ENCODE data around the gene IL1RAPL2.
"Not testable (repeated sequence)": the region's sequence is repeated elsewhere in the genome, so short reads cannot be mapped to it uniquely, and the experiment has no call there.

IL1RAPL2 gene

GRCh38 chrX:104864296-104864695 is 298.3 kb downstream of the IL1RAPL2 start:
- no peaks in the 10 kb centered on the region for H3K27me3 ChIP-seq (ENCODE audit: control insufficient read depth, insufficient read depth, low read length)
- H3K4me1 ChIP-seq (ENCODE audit: control insufficient read depth, insufficient read depth, low read length), result no peaks in the 10 kb centered on the region
- no peaks in the 10 kb centered on the region for H3K9me3 ChIP-seq (ENCODE audit: control insufficient read depth, insufficient read depth, low read length)
- H3K36me3 ChIP-seq (ENCODE audit: control insufficient read depth, insufficient read depth, low read length), result no peaks in the 10 kb centered on the region
- H3K9ac ChIP-seq (ENCODE audit: low read depth, low read length), result no peak overlapping the region
- H3K4me3 ChIP-seq (ENCODE audit: low read depth, low read length), result no peak overlapping the region

DNA sequence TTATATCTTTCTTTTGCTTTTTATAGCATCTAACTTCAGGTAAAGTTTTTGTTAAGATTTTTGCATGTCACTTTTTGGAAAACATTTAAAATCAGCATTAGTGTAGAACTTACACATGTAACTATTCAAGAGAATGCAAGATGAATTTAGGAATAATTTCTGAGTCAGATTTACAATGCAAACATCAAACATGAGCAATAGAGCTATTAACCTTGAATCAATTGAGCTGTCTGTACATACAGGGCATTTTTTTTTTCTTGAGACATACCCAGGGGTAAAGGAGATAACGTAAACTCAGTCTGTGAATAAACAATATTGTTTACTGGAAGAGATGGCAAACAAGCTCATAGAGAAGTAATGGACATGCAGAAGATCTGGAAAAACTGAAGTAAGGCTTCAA is 311.5 kb downstream of the IL1RAPL2 start:
- Histone ChIP-seq H3K4me3 (ENCODE audit: low read depth, low read length) (no peak overlapping the region), H3K4me1 (ENCODE audit: control insufficient read depth, insufficient read depth, low read length) (no peaks in the 10 kb centered on the region), H3K36me3 (ENCODE audit: control insufficient read depth, insufficient read depth, low read length) (no peaks in the 10 kb centered on the region), H3K9me3 (ENCODE audit: control insufficient read depth, insufficient read depth, low read length) (no peaks in the 10 kb centered on the region), H3K27me3 (ENCODE audit: control insufficient read depth, insufficient read depth, low read length) (no peaks in the 10 kb centered on the region), H3K9ac (ENCODE audit: low read depth, low read length) (no peak overlapping the region)

GRCh38 chrX:104902070-104902469 is 336.1 kb downstream of the IL1RAPL2 start:
- Histone ChIP-seq H3K4me3 (ENCODE audit: low read depth, low read length) (no peak overlapping the region), H3K9me3 (ENCODE audit: control insufficient read depth, insufficient read depth, low read length) (no peaks in the 10 kb centered on the region)

GRCh38 chrX:104909694-104910093 is 343.7 kb downstream of the IL1RAPL2 start:
- H3K4me1 ChIP-seq (ENCODE audit: control insufficient read depth, insufficient read depth, low read length); H3K36me3 ChIP-seq (ENCODE audit: control insufficient read depth, insufficient read depth, low read length); H3K27me3 ChIP-seq (ENCODE audit: control insufficient read depth, insufficient read depth, low read length); H3K9me3 ChIP-seq (ENCODE audit: control insufficient read depth, insufficient read depth, low read length): not testable (repeated sequence)
- Histone ChIP-seq H3K4me3 (ENCODE audit: low read depth, low read length) (peak overlapping the region; percentile 82), H3K9ac (ENCODE audit: low read depth, low read length) (peak overlapping the region; percentile 47)

More at GRCh38 chrX:104902070-104902469, 336.1 kb downstream of the IL1RAPL2 start:
- H3K9ac ChIP-seq (ENCODE audit: low read depth, low read length), result no peak overlapping the region
- no peaks in the 10 kb centered on the region for H3K36me3 ChIP-seq (ENCODE audit: control insufficient read depth, insufficient read depth, low read length)
- no peaks in the 10 kb centered on the region for H3K4me1 ChIP-seq (ENCODE audit: control insufficient read depth, insufficient read depth, low read length)
- no peaks in the 10 kb centered on the region for H3K27me3 ChIP-seq (ENCODE audit: control insufficient read depth, insufficient read depth, low read length)

GRCh38 chrX:104913348-104913747 is 347.3 kb downstream of the IL1RAPL2 start:
- H3K27me3 ChIP-seq (ENCODE audit: control insufficient read depth, insufficient read depth, low read length), result no peaks in the 10 kb centered on the region
- no peak overlapping the region for H3K4me3 ChIP-seq (ENCODE audit: low read depth, low read length)
- H3K9ac ChIP-seq (ENCODE audit: low read depth, low read length), result no peak overlapping the region
- peaks cover 6% of the 10 kb centered on the region for H3K4me1 ChIP-seq (ENCODE audit: control insufficient read depth, insufficient read depth, low read length)
- H3K9me3 ChIP-seq (ENCODE audit: control insufficient read depth, insufficient read depth, low read length), result no peaks in the 10 kb centered on the region
- no peaks in the 10 kb centered on the region for H3K36me3 ChIP-seq (ENCODE audit: control insufficient read depth, insufficient read depth, low read length)

- not testable (repeated sequence) for H3K4me1 ChIP-seq (ENCODE audit: control insufficient read depth, insufficient read depth, low read length); H3K9ac ChIP-seq (ENCODE audit: low read depth, low read length); H3K4me3 ChIP-seq (ENCODE audit: low read depth, low read length); H3K27me3 ChIP-seq (ENCODE audit: control insufficient read depth, insufficient read depth, low read length); H3K9me3 ChIP-seq (ENCODE audit: control insufficient read depth, insufficient read depth, low read length); H3K36me3 ChIP-seq (ENCODE audit: control insufficient read depth, insufficient read depth, low read length)
Measured at GRCh38 chrX:104914686-104915085, 348.7 kb downstream of the IL1RAPL2 start.

DNA sequence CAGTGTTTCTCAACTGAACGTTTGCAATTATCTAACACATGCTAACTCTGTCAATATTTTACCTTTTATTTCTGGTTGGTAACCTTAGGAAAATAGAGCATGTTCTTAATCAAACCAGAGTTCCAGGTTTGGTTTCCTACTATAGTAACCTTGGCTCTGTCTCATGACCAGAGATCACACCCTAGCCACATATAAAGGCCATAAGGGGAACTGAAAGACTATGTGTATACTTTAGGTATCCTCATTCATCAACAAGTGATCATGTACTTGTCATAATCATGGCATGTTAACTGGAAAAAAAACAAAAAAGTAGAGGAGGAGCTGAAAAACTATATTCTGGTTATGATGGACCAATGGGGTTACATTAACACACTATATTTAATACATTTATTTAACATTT is 352.1 kb downstream of the IL1RAPL2 start:
- Histone ChIP-seq H3K9ac (ENCODE audit: low read depth, low read length) (no peak overlapping the region), H3K4me3 (ENCODE audit: low read depth, low read length) (no peak overlapping the region), H3K27me3 (ENCODE audit: control insufficient read depth, insufficient read depth, low read length) (no peaks in the 10 kb centered on the region), H3K36me3 (ENCODE audit: control insufficient read depth, insufficient read depth, low read length) (no peaks in the 10 kb centered on the region), H3K4me1 (ENCODE audit: control insufficient read depth, insufficient read depth, low read length) (peaks cover 6% of the 10 kb centered on the region), H3K9me3 (ENCODE audit: control insufficient read depth, insufficient read depth, low read length) (no peaks in the 10 kb centered on the region)

DNA sequence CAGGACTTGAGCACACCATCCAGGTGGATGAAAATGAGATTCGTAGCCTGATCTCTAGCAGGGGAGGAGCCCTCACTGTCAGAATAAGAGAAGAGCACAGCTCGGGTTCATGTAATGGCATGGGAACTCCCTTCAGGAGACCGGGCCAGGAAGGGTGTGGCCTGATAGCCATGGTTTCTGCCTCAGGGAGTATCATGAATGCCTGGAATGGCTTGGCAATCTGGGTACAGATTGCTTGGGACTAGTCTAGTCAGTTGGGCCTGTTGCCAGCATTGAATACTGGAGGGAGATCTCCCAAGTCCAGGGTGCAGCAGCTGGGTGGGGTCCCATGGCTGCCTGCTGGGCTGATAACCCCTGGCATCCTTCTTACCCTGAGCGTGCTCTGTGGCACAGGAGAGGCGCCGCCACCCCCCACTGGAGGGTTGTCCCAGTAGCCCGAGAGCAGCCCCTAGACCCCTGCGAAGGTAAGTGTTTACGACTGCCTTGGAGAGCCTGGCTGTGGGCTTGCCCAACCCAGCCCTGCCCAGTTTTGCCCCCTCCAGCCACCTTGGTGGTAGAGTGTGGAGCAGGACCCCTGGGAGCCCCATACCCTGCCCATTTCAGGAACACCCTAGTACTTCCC is 355.7 kb downstream of the IL1RAPL2 start:
- no peaks in the 10 kb centered on the region for H3K27me3 ChIP-seq (ENCODE audit: control insufficient read depth, insufficient read depth, low read length)
- no peaks in the 10 kb centered on the region for H3K36me3 ChIP-seq (ENCODE audit: control insufficient read depth, insufficient read depth, low read length)
- no peaks in the 10 kb centered on the region for H3K4me1 ChIP-seq (ENCODE audit: control insufficient read depth, insufficient read depth, low read length)
- no peaks in the 10 kb centered on the region for H3K9me3 ChIP-seq (ENCODE audit: control insufficient read depth, insufficient read depth, low read length)
- H3K9ac ChIP-seq (ENCODE audit: low read depth, low read length), result no peak overlapping the region
- H3K4me3 ChIP-seq (ENCODE audit: low read depth, low read length), result no peak overlapping the region

GRCh38 chrX:104922206-104922621 is 356.2 kb downstream of the IL1RAPL2 start:
- no peaks in the 10 kb centered on the region for H3K9me3 ChIP-seq (ENCODE audit: control insufficient read depth, insufficient read depth, low read length)
- no peak overlapping the region for H3K9ac ChIP-seq (ENCODE audit: low read depth, low read length)
- H3K27me3 ChIP-seq (ENCODE audit: control insufficient read depth, insufficient read depth, low read length), result no peaks in the 10 kb centered on the region
- H3K4me3 ChIP-seq (ENCODE audit: low read depth, low read length), result no peak overlapping the region
- H3K36me3 ChIP-seq (ENCODE audit: control insufficient read depth, insufficient read depth, low read length), result no peaks in the 10 kb centered on the region
- no peaks in the 10 kb centered on the region for H3K4me1 ChIP-seq (ENCODE audit: control insufficient read depth, insufficient read depth, low read length)

- Histone ChIP-seq H3K4me1 (ENCODE audit: control insufficient read depth, insufficient read depth, low read length) (no peaks in the 10 kb centered on the region), H3K36me3 (ENCODE audit: control insufficient read depth, insufficient read depth, low read length) (no peaks in the 10 kb centered on the region), H3K9me3 (ENCODE audit: control insufficient read depth, insufficient read depth, low read length) (no peaks in the 10 kb centered on the region), H3K9ac (ENCODE audit: low read depth, low read length) (no peak overlapping the region), H3K27me3 (ENCODE audit: control insufficient read depth, insufficient read depth, low read length) (no peaks in the 10 kb centered on the region), H3K4me3 (ENCODE audit: low read depth, low read length) (no peak overlapping the region)
Measured at GRCh38 chrX:104929324-104929723, 363.3 kb downstream of the IL1RAPL2 start.

DNA sequence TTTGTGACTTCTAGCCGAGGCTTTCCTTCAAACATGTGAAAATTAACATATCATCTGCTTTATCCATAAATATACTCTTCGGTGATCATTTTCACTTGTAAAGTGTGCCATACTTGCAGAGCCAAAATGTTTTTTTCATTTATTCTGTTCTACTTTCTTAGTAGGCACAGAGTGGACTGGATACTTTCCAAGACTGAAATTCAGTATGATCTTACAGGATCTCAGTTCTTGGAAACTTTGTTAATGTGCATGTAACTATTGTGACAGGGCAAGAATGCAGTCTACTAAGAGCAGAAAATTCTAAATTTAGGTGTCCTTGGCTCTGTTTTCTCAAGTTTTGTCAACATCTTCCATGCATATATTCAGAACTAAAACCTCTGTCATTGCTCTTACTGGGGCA is 369.6 kb downstream of the IL1RAPL2 start:
- Histone ChIP-seq H3K36me3 (ENCODE audit: control insufficient read depth, insufficient read depth, low read length) (no peaks in the 10 kb centered on the region), H3K4me3 (ENCODE audit: low read depth, low read length) (no peak overlapping the region), H3K27me3 (ENCODE audit: control insufficient read depth, insufficient read depth, low read length) (no peaks in the 10 kb centered on the region), H3K4me1 (ENCODE audit: control insufficient read depth, insufficient read depth, low read length) (no peaks in the 10 kb centered on the region), H3K9ac (ENCODE audit: low read depth, low read length) (no peak overlapping the region), H3K9me3 (ENCODE audit: control insufficient read depth, insufficient read depth, low read length) (no peaks in the 10 kb centered on the region)

GRCh38 chrX:104953251-104953650 is 387.3 kb downstream of the IL1RAPL2 start:
- no peaks in the 10 kb centered on the region for H3K9me3 ChIP-seq (ENCODE audit: control insufficient read depth, insufficient read depth, low read length)
- no peak overlapping the region for H3K9ac ChIP-seq (ENCODE audit: low read depth, low read length)
- H3K4me3 ChIP-seq (ENCODE audit: low read depth, low read length), result no peak overlapping the region
- H3K4me1 ChIP-seq (ENCODE audit: control insufficient read depth, insufficient read depth, low read length), result no peaks in the 10 kb centered on the region
- H3K36me3 ChIP-seq (ENCODE audit: control insufficient read depth, insufficient read depth, low read length), result no peaks in the 10 kb centered on the region
- no peaks in the 10 kb centered on the region for H3K27me3 ChIP-seq (ENCODE audit: control insufficient read depth, insufficient read depth, low read length)
